Stimulated activated CD4-positive, alpha-beta T cell treated with anti-CD3 and anti-CD28 coated beads, TNF-alpha, amount 100 ng/mL, for 1 hour (primary cell): ENCODE results near the gene LLGL2.
"Not testable (repeated sequence)": the region's sequence is repeated elsewhere in the genome, so short reads cannot be mapped to it uniquely, and the experiment has no call there.

Experiments
- DNase-seq, 3 donors: peaks; one replicate each; pipeline ENCODE4 v3.0.0-alpha.2; 2020; ENCODE audit warnings: low read depth in 3 of 3, low spot score in 1 of 3

The LLGL2 gene, protein sequence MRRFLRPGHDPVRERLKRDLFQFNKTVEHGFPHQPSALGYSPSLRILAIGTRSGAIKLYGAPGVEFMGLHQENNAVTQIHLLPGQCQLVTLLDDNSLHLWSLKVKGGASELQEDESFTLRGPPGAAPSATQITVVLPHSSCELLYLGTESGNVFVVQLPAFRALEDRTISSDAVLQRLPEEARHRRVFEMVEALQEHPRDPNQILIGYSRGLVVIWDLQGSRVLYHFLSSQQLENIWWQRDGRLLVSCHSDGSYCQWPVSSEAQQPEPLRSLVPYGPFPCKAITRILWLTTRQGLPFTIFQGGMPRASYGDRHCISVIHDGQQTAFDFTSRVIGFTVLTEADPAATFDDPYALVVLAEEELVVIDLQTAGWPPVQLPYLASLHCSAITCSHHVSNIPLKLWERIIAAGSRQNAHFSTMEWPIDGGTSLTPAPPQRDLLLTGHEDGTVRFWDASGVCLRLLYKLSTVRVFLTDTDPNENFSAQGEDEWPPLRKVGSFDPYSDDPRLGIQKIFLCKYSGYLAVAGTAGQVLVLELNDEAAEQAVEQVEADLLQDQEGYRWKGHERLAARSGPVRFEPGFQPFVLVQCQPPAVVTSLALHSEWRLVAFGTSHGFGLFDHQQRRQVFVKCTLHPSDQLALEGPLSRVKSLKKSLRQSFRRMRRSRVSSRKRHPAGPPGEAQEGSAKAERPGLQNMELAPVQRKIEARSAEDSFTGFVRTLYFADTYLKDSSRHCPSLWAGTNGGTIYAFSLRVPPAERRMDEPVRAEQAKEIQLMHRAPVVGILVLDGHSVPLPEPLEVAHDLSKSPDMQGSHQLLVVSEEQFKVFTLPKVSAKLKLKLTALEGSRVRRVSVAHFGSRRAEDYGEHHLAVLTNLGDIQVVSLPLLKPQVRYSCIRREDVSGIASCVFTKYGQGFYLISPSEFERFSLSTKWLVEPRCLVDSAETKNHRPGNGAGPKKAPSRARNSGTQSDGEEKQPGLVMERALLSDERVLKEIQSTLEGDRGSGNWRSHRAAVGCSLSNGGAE

DNA sequence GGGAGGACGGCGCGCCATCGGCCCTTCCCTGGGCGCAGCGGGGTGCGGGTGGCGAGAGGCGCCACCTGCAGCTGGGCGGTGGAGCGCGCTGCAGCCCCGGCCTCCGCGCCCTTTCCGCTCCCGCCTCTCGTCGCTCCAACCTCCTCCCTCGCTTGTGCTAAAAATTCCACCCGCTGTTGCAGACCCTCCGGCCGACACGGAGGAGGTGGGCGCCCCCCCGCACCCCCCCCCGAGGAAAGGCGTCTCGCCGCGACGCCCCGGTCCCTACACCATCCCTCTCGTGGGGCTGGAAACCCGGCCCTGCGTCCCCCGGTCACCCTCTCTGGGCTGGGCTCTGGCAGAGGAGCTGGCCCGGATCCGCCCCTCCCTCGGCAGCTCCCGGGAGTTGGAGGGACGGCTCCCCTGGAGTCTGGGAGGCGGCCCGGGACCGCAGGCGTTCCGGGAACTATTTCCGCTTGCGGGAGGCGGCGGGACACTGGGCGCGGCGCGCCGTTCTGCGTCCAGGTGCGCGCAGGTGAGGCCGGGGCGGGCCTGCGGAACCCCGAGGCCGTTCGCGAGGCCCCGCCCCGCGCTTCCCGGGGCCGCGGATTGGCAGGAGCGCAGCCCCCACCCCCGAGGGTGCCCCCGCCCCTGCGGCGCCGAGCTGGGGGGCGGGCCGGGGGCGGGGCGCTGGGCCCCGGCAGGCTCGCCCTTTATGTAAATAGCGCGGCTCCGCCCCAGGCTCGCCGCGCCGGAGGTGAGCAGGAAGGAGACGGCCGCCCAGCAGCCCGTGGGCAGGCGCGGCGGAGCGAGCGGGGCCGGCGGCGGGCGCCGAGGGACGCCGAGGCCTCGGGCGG lies at the start of gene LLGL2:
Gene LLGL2, plus strand, starts transcription at position 728 of the 836 bp plus-strand sequence. CDS start 17,730 bp downstream, outside the sequence.
- DNase-seq: peak; percentile 59 to 73 (median 66)

DNA sequence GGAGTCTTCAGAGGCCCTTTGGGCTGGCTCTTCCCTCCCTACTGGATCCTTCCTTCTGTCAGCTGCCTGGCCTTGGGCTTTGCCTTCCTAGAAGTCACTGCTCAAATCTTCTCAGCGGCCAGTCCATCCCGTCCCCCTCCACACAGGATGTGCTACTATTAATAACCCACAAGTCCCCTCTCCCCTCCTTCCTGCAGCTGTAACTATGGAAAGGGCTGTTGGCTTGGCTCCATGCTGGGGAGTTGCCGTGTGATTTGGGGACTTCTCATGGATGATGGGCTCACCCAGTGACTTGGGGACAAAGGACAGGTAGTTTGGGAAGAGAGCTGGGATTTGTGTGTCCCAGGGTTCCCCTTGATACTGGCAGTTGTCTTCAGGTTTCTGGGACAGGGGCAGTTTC lies 49.6 kb upstream of the LLGL2 start:
- DNase-seq: no peak

DNA sequence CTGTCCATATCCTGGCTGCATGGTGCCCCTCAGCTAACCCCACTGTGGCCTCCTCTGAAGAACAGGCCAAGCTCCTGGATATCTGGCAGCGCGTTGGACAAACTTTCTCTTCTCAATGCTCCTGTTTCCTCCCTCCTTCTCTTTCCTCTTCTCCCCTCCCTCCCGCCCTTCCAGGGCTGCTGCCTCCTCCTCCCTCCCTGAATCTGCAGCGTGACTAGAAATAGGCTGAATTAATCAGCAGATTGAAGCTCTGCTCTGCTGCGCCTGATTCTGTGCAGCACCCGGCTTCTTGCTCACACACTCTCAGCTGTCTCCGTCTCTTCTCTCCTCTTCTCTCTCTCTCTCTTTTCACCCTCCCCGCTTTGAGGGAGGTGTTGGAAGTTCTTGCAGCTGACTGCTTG lies 49.2 kb upstream of the LLGL2 start:
- no peak for DNase-seq

DNA sequence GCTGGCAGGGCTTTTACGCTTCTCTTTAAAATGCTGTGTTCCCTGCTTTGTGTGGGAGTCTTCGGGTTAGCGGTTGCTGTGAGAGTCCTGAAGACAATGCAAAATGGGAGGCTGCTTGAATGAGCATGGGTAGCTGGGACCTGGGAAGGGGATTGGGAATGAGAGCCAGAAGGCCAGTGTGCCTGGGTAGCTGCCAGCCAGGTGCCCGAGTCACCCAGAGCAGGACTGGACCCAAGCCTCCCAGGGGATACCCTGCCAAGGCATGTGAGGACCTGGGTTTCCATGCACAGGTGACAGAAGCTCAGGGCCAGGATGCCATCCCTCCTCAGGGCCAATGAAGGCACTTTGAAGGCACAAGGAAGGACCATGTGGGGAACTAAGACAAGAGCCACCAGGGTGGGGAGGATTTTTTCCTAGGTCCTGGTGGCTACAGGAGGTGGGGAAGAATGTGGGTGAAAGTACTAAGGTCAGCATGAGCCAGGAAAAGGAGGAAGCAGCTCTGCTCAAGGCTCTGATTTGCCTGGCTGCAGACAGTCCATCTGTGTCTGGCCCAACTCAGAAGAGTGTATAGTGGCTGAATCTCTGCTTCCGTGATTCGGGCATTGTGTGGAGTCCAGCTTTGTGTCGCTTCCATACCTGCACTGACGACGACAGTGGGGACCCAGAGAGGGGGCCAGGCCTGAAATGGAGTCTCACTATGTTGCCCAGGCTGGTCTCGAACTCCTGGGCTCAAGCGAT lies 48.6 kb upstream of the LLGL2 start:
- DNase-seq: no peak

DNA sequence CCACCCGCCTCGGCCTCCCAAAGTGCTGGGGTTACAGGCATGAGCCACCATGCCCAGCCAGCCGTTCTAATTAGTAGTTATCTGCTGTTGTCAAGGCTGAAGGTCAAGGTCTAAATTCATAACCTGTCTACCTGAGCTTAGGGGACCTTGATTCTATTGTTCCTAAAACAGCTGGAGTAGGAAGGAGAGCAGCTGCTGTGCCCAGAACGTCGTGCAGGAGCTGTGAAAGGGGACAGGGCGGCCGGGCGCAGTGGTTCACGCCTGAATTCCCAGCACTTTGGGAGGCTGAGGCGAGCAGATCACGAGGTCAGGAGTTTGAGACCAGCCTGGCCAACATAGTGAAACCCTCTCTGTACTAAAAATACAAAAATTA lies 48.0 kb upstream of the LLGL2 start:
- not testable (repeated sequence) for DNase-seq

DNA sequence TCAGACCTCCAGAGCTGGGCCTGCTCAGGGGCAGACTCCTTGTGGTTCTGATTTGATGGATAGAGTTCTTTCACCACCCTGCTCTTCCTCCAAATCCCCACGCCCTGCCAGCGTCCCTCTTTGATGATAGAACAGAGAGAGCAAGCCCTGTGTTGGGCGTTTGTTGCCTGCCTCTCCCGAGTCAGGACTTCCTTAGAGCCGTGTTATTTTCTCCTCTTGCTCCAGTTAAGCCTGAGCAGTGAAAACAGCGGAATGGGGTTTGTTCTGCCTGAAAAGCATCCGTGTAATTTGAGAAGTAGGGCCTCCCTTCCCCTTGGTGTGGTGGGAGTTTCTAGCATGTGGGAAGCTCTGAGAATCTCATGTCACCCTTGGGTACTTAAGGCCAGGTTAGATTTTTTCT lies 47.0 kb upstream of the LLGL2 start:
- no peak for DNase-seq

DNA sequence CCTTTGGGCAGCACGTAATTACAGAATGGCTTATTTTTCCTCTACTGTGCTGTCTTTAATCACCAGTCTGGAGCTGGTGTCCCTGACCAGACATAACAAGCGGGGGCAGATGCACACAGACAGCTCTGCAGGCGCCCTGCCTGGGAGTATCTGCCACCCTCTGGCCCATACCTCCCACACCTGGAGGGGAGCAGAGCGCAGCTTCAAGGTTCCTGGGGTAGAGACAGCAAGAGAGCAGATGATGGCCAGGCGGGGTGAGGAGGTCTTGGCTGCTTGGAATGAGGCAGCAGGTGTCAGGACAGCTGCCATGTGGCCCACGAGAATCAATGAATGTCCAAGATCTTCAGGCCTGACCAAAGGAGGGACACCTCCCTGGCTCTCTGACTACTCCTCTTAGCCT lies 45.2 kb upstream of the LLGL2 start:
- DNase-seq: no peak

DNA sequence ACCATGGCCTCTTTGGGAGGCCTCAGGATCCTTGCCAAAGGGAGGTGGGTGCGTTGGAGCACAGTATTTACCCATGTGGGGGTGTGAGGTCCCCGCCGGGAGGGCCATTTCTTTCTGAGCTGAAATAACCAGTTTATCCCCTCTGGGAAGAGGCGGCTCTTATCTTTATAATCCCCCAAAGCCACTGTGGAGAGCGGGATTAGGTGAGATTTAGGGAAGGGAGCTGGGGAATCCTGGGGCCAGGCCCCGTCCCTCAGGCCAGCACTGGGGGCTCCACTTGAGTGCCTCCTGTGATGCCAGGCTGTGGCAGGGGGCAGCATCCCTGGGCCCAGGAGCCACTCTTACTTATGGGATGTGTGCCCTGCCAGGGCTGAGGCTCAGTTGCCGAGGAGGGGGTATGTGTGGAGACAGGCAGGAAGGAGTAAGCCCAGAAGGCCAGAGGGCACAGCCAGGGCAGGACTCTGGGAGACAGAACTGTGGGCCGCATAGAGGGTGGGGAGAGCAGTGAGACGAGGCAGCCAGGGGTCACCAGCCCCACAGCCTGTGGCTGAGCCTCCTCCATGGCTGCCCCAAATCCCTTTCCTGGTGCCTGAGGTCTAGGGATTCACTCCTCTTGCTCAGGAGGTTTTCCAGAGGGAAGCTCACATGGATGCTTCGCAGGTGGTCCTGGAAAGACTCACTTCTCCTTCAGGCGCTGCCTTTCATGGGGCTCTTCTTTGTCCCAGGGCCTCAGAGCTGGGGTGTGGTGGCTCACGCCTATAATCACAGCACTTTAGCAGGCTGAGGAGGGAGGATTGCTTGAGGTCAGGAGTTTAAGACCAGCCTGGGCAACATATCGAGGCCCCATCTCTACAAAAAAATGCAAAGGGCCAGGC lies 44.1 kb upstream of the LLGL2 start:
- no peak for DNase-seq

DNA sequence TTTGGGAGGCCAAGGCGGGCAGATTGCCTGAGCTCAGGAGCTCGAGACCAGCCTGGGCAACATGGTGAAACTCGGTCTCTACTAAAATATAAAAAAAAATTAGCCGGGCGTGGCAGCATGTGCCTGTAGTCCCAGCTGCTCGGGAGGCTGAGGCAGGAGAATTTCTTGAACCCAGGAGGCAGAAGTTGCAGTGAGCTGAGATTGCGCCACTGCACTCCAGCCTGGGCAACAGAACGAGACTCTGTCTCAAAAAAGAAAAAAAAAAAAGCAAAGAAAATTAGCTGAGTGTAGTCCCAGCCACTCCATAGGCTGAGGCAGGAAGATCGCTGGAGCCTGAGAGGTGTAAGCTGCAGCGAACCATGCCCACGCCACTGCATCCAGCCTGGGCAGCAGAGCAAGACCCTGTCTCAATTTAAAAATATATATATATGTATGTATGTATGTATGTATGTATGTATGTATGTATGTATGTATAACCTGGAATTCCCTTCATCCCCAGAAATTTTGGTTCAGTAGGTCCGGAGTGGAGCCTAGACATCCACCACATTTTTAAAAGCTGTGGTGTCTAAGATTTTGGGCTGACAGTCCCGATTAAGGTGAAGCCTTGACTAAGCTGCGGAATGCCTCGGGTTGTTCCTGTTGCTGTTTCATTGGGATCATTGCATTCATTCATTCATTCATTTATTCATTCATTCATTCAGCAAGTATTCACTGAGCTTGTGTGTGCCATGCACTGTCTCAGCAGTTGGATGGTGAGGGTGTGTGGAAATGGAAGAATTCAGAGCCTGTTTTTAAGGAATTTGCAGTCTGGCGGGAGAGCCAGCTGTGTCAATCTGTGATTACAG lies 43.2 kb upstream of the LLGL2 start:
- no peak for DNase-seq

DNA sequence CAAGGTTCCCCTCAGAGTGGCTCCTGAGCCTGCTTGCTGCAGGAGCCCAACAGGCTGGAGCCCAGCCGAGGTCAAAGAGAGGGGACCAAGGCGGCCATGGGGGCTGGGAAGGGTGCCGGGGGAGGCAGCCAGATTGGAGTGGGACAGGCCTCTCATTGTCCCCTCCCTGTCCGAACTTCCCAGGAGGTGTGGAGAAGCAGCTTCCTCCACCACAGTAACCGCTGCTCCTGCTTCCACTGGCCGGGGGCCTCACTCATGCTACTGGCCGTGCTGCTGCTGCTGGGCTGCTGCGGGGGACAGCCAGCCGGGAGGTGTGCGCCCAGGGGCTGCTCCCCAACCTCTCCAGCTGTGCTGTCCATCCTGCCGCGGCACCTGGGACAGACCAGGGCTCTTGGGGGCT lies 39.8 kb upstream of the LLGL2 start:
- no peak for DNase-seq

DNA sequence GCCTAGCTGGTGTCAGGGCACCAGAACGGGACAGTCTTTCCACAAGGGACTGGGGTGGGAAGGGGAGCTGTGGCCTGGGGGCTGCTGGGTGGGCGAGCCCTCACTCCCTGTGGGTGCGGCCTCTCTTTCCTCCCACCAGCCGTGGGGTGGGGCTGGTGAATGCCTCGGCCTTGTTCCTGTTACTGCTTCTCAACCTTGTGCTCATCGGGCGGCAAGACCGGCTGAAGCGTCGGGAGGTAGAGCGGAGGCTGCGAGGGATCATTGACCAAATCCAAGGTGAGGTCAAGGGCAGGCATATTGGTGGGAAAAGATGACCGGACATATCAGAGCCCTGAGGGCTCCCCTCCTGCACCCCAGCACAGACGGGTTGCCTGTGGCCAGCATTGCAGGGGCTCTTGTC lies 39.3 kb upstream of the LLGL2 start:
- no peak for DNase-seq

DNA sequence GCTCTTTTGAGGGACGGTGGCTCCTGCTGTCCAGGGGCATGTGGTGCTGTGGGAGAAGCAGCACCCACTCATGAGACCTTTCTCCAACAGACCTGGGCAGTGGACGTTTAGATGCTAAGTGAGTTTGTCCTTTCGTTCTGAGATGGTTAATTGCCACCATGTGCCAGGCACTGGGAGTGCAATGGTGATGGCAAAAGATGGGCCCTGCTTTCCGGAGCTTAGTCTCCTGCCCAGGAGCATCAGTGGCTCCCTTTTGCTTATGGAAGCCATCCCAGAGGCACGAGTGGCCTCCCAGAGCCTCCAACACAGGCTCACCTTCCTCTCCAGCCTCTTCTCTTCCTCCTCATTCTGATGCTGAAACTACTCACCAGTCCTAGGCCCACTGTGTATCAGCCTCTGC lies 38.5 kb upstream of the LLGL2 start:
- no peak for DNase-seq

DNA sequence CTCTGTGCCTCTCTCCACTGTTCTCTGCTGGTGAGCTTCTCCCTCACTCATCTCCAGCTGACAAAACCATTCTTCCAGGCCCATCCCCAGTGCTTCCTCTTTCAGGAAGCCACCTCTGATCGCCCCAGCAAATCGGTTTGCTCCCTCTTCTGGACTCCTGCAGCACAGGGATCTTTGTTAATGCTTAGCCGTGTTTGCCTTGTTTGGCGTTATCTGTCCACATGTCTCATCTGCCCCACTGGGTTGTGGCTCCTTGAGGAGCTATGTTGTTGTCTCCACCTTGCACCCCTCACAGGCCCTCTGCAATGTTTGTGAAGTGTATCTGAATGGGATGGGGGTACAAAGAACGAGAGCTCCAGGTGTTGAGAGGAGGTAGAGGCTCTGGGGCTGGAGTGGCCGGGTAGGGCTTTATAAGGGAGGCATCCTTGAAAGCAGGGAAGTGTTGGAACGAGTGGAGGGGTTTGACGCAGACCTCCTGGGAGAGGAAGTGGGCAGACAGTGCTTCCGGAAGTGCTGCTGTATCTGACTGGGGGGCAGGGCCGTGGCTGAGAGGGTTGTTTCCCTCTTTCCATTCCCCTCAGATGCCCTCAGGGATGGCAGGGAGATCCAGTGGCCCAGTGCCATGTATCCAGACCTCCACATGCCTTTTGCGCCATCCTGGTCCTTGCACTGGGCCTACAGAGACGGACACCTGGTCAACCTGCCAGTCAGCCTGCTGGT lies 38.0 kb upstream of the LLGL2 start:
- peak in 1 of 3 donors; percentile 10 for DNase-seq

DNA sequence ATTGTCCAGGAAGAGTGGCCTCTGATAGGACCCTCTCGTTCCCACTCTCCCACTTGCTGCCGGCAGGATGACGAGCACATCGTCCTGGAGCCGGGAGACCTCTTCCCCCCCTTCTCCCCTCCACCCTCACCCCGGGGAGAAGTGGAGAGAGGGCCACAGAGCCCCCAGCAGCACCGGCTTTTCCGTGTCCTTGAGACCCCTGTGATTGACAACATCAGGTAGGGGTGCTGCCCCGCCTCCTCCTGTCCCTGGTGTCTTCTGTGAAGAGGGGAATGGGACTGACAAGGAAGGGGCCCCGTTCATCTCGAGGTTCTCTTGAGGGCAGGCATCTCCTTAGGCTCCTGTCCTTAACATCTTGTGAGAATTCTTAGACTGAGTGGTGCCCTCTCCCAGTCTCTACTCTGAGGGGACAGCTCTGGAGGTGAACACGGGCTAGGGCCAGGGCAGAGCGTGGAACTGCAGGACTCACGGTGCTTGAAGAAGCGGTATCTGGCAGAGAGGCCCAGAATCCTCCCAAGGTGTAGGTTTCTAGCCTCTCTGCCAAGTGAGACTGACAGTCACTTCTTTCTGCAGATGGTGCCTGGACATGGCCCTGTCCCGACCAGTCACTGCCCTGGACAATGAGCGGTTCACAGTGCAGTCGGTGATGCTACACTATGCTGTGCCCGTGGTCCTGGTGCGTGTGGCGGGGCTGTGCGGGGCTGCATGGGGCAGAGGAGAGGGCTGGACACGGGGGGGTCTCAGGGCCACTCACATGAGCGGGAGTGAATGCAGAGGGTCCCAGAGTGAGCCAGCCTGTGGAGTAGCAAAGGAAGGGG lies 36.6 kb upstream of the LLGL2 start:
- DNase-seq: no peak

DNA sequence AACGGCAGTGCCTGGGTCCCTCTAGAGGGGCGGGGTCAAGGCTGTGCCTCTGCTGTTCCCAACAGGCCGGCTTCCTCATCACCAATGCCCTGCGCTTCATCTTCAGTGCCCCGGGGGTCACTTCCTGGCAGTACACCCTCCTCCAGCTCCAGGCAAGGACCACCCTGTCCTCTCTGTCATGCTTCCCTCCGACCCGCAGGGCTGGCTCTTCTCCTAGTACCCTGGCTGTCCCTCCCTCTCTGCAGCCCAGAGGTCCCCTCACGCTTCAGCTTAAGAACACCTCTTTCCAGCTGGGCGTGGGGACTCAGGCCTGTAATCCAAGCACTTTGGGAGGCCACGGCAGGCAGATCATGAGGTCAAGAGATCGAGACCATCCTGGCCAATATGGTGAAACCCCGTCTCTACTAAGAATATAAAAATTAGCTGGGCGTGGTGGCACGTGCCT lies 36.0 kb upstream of the LLGL2 start:
- DNase-seq: no peak

DNA sequence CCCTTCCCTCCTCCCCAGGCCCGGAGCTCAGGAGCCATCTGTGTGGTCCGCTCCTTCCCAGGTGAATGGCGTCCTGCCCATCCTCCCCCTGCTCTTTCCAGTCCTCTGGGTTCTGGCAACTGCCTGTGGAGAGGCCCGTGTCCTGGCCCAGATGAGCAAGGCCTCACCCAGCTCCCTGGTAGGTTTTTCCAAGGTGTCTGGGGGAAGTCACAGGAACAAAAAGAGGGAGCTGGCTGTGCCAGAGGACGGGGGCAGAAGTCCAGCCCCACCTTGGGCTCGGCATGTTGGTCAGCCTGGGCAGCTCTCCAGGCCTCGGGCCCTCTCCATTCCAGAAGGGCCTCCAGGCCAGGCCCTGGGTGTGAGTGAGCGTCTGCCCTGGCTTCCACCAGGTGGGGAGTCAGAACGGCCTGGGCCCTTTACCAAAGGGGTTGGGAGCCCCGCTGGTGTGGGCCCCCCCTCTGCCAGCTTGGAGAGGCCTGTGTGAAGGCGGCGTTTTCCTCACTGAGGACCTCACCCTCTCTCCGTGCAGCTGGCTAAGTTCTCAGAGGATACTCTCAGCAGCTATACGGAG lies 35.2 kb upstream of the LLGL2 start:
- DNase-seq: no peak
